ENCODE measurements around the gene ROR2.

DNA sequence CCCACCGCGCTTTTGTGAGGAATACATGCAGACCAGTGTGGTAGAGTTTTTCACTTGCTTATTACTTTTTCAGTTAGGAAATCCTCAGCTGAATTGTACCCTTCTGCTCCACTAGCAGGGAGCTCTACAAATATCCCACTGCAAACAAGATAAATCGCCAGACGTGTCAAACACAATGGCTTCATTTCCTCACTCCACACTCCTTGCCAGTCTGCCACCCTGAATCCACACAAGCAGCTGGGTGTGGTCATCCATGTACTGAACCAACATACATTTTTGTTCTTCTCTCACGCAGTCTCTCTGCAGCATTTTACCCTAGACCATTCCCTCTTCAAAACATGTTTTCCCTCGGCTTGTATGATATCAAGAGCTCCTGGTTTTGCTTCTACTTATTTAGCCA, 3.7 kb upstream of the ROR2 start:
- no peak for TF ChIP-seq POLR2AphosphoS5 (IDR thresholded peaks at IDR 0.05)
- TF ChIP-seq, protein P1, sequence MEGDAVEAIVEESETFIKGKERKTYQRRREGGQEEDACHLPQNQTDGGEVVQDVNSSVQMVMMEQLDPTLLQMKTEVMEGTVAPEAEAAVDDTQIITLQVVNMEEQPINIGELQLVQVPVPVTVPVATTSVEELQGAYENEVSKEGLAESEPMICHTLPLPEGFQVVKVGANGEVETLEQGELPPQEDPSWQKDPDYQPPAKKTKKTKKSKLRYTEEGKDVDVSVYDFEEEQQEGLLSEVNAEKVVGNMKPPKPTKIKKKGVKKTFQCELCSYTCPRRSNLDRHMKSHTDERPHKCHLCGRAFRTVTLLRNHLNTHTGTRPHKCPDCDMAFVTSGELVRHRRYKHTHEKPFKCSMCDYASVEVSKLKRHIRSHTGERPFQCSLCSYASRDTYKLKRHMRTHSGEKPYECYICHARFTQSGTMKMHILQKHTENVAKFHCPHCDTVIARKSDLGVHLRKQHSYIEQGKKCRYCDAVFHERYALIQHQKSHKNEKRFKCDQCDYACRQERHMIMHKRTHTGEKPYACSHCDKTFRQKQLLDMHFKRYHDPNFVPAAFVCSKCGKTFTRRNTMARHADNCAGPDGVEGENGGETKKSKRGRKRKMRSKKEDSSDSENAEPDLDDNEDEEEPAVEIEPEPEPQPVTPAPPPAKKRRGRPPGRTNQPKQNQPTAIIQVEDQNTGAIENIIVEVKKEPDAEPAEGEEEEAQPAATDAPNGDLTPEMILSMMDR (IDR thresholded peaks at IDR 0.05): no peak
- TF ChIP-seq POLR2A (IDR thresholded peaks at IDR 0.05): no peak
